PFSK-1 (cell line): ENCODE results near the gene GUK1.

Experiments
- POLR2AphosphoS5 ChIP-seq: IDR thresholded peaks from 2 replicates; pipeline ENCODE4 v1.6.1; 2012; ENCODE audit warnings: low read depth, mild to moderate bottlenecking, control low read depth, low read length, moderate library complexity
- TAF1 ChIP-seq: IDR thresholded peaks from 2 replicates; pipeline ENCODE4 v1.6.1; 2012; ENCODE audit warnings: low read length, control low read depth, borderline replicate concordance; ENCODE audit not compliant: insufficient read depth

GRCh38 chr1:228177721-228178710 is 37.9 kb downstream of the GUK1 start:
- TF ChIP-seq POLR2AphosphoS5 = no peak
- TF ChIP-seq TAF1 = no peak
